ENCODE results near the gene POFUT1.
"Not testable (repeated sequence)": the region's sequence is repeated elsewhere in the genome, so short reads cannot be mapped to it uniquely, and the experiment has no call there.

POFUT1 gene

DNA sequence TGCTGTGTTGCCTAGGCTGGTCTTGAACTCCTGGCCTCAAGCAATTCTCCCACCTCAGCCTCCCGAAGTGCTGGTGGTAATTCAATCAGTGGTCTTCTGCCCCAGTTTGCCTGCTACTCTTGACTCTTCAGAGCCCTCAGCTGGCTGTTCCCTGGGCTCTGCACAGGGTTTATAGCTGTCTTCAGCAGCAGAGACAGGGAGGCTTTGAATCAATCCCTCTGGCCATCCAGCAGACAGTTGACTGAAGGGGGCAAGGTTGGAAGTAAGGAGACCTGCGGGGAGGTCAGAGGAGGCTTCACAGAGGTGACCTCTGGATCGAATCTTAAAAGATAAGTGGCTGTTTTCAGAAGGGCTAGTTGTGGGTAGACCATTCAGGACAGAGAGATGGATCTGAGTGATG lies 43.8 kb downstream of the POFUT1 start:
- H3K27me3 Mint-ChIP-seq, result no peaks in the 10 kb centered on the region
- peaks cover 16% of the 10 kb centered on the region for H3K36me3 Mint-ChIP-seq (ENCODE audit: low read depth)
- H3K9me3 Mint-ChIP-seq, result no peaks in the 10 kb centered on the region
- peaks cover 82% of the 10 kb centered on the region for H3K4me1 Mint-ChIP-seq (ENCODE audit: low read depth)
- H3K27ac Mint-ChIP-seq, result peak overlapping the region; percentile 96
- peak overlapping the region; percentile 79 for H3K4me3 Mint-ChIP-seq

DNA sequence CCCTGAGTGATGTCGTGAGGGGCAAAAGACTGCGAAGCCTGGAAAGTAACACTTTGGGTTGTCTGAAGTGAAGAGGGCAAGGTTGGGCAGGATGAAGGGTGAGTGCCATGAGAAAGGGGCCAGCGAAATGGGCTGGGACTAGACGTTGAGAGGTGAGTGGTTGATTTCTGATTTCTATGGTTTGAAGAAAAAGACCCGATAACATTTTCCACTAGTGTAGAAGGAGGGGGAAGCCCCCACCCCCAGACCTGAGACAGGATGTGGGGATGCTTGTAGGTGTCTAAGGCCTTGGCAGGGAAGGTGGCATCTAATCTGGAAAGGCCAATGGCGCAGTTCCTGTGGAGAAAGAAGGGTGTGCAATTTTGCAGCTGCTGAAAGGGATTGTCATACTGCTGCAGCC lies 44.5 kb downstream of the POFUT1 start:
- Mint-ChIP-seq H3K9me3 (no peaks in the 10 kb centered on the region), H3K27me3 (no peaks in the 10 kb centered on the region), H3K4me1 (ENCODE audit: low read depth) (peaks cover 83% of the 10 kb centered on the region), H3K4me3 (peak overlapping the region; percentile 79), H3K36me3 (ENCODE audit: low read depth) (peaks cover 16% of the 10 kb centered on the region), H3K27ac (peak overlapping the region; percentile 96)

DNA sequence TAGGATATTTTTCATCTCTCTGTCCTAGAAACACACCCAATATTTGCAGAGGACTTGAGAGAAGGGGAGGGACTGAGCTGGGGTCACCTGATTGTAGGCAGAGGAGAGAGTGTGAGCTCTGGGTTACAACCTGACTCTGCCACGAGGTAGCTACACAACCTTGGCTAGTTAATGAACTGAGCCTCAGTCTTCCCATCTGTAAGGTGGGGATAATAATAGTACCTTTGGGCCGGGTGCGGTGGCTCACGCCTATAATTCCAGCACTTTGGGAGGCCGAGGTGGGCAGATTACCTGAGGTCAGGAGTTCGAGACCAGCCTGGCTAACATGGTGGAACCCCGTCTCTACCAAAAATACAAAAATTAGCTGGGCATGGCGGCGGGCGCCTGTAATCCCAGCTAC lies 53.3 kb downstream of the POFUT1 start:
- H3K36me3 Mint-ChIP-seq (ENCODE audit: low read depth); H3K27me3 Mint-ChIP-seq; H3K4me3 Mint-ChIP-seq; H3K27ac Mint-ChIP-seq; H3K9me3 Mint-ChIP-seq: not testable (repeated sequence)
- H3K4me1 Mint-ChIP-seq (ENCODE audit: low read depth), result peaks cover 21% of the 10 kb centered on the region

DNA sequence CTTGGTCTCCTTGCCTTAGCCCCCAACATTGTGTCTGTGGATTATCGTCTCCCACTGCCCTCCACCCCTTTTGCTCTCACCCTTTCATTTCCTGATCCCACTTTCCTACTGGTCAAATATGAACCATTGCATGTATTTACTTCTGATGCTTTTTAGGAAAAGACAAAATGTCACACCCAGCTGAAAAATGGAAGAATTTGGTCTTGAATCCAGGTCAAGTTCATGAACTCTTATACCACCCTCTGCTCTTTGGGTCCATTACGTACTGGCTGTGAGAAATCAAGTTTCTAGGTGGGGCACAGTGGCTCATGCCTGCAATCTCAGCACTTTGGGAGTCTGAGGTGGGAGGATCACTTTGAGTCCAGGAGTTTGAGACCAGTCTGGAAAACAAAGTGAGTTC lies 54.0 kb downstream of the POFUT1 start:
- H3K27ac Mint-ChIP-seq, result no peak overlapping the region
- H3K36me3 Mint-ChIP-seq (ENCODE audit: low read depth), result no peaks in the 10 kb centered on the region
- H3K9me3 Mint-ChIP-seq, result no peaks in the 10 kb centered on the region
- peaks cover 14% of the 10 kb centered on the region for H3K4me1 Mint-ChIP-seq (ENCODE audit: low read depth)
- no peaks in the 10 kb centered on the region for H3K27me3 Mint-ChIP-seq
- H3K4me3 Mint-ChIP-seq, result no peak overlapping the region

DNA sequence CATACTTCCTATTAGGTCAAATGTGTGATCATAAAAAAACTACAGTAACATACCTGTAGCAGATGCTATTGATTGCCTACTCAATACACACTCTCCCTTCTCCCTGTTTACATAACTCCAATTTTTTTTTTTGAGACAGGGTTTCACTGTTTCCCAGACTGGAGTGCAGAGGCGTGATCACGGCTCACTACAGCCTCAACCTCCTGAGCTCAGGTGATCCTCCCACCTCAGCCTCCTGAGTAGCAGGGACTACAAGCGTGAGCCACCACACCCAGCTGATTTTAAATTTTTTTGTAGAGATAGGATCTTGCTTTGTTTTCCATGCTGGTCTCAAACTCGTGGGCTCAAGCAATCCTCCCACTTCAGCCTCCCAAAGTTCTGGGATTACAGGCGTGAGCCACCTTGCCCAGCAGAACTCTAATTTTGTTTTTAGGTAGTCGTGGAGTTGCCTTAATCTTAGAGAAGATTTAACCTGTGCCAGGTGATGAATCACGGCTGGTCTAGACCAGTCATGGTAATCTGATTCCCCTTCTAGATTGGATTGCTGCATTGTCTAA lies 55.8 kb downstream of the POFUT1 start:
- no peak overlapping the region for H3K27ac Mint-ChIP-seq
- H3K36me3 Mint-ChIP-seq (ENCODE audit: low read depth), result no peaks in the 10 kb centered on the region
- no peaks in the 10 kb centered on the region for H3K9me3 Mint-ChIP-seq
- H3K4me1 Mint-ChIP-seq (ENCODE audit: low read depth), result no peaks in the 10 kb centered on the region
- no peak overlapping the region for H3K4me3 Mint-ChIP-seq
- no peaks in the 10 kb centered on the region for H3K27me3 Mint-ChIP-seq

DNA sequence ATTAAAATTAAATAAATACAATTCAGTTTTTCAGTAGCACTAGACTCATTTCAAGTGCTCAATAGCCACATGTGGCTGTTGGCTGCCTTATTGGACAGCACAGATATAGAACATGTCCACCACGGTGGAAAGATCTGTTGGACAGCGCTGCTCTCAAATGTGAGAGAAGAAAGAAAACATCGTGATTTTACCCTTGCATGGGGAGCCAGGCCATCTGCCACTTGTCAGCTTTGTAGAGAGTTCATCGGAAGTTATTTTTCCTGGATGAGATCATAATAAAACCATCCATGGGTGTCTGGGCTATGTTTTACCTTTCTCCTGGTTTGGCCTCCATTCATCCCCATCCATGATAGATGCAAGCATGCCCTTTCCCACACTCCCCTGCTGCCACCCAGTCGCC lies 63.9 kb downstream of the POFUT1 start:
- no peaks in the 10 kb centered on the region for H3K27me3 Mint-ChIP-seq
- H3K36me3 Mint-ChIP-seq (ENCODE audit: low read depth), result peaks cover 4% of the 10 kb centered on the region
- no peak overlapping the region for H3K4me3 Mint-ChIP-seq
- H3K27ac Mint-ChIP-seq, result no peak overlapping the region
- peaks cover 13% of the 10 kb centered on the region for H3K9me3 Mint-ChIP-seq
- peaks cover 14% of the 10 kb centered on the region for H3K4me1 Mint-ChIP-seq (ENCODE audit: low read depth)

DNA sequence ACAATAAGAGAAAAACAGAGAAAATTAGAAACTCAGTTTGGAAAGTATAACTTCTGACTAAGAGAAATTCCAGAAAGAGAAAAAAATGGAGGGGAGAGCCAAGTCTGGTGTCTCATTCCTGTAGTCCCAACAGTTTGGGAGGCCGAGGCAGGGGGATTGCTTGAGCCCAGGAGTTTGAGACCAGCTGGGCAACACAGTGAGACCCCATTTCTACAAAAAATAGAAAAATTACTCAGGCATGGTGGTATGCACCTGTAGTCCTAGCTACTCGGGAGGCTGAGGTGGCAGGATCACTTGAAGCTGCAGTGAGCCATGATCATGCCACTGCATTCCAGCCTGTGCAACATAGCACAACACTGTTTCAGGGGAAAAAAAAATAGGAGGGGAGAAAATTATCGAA lies 66.7 kb downstream of the POFUT1 start:
- Mint-ChIP-seq H3K27me3 (no peaks in the 10 kb centered on the region), H3K4me3 (no peak overlapping the region), H3K9me3 (peaks cover 13% of the 10 kb centered on the region), H3K36me3 (ENCODE audit: low read depth) (peaks cover 14% of the 10 kb centered on the region), H3K27ac (no peak overlapping the region), H3K4me1 (ENCODE audit: low read depth) (peaks cover 34% of the 10 kb centered on the region)

DNA sequence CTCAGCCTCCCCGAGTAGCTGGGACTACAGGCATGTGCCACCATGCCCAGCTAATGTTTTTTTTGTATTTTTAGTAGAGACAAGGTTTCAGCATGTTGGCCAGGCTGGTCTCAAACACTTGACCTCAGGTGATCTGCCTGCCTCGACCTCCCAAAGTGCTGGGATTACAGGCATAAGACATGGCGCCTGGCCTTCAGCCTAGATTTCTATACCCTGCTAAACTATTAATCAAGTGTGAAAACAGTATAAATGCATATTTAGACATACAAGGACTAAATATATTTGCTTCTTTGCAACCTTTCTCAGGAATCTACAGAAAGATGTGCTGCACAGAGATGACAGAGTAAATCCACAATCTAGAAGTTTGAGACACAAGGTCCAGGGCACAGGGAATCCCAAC lies 67.5 kb downstream of the POFUT1 start:
- not testable (repeated sequence) for H3K27me3 Mint-ChIP-seq, H3K4me3 Mint-ChIP-seq, H3K27ac Mint-ChIP-seq
- H3K9me3 Mint-ChIP-seq, result peaks cover 13% of the 10 kb centered on the region
- H3K4me1 Mint-ChIP-seq (ENCODE audit: low read depth), result peaks cover 42% of the 10 kb centered on the region
- H3K36me3 Mint-ChIP-seq (ENCODE audit: low read depth), result peaks cover 20% of the 10 kb centered on the region

DNA sequence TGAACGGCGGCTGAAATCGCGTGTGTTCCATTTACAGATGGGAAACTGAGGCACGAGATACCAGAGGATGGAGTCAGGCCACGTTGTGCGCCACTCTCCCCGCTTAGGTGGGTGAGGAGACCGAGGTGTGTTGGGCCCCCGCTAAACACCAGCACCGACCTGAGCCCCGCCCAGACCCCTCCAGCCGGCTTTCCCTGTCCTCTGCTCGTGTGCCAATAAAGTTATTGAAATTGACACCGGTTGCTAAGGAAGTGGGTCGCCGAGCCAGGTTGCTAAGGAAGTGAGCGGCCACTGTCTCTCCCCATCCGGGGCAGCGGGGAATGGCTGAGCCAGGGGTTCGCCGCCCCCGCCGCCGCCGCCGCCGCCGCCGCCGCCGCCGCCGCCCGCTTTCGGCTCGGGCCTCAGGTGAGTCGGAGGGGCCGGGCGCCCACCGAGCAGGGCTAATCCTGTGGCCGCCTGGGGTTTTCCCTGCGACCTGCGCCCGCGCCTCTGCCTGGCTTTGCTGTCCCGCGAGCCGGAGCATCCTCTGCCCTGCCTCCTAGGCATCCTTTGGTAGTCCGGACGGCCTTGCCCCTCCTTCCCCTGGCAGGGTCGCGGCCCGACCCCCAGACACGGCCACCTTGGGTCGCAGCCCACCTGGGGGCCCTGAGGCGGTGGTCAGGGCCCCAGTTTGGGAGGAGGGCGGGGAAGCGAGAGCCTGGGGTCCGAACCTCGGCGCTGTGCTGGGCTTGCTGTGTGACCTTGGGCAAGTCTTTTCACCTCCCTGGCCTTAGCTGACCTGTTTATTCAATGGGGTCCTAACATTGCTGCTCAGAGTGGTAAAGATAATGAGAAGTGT lies 69.9 kb downstream of the POFUT1 start, which contains the start of gene KIF3B:
TSS of gene KIF3B (plus strand) at position 291 of the 838 bp plus-strand sequence. CDS start 32,127 bp downstream, outside the sequence.
- Mint-ChIP-seq H3K9me3 (peaks cover 13% of the 10 kb centered on the region), H3K4me1 (ENCODE audit: low read depth) (peaks cover 60% of the 10 kb centered on the region), H3K27ac (peak within 1 kb of the TSS; percentile 98)

DNA sequence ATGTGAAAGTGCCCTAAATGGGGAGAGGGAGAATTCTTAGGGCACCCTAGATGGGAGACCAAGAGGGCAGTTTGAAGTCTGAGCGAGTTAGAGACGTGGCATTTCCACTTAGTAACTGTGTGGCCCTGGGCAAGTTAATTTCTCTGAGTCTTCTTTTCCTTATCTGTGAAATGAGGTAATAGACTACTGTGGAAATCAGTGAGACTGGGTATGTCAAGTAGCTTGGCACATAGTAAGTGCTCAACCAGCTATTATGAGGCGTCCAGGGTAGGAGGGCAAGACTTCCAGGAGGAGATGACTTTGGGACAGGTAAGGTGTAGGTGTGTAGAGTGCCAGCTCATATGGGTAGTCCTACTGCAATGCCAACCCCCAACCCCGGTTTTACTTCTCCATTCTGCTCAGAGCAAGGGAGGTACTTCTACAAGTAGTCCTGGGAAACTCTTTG lies 70.5 kb downstream of the POFUT1 start:
- H3K36me3 Mint-ChIP-seq (ENCODE audit: low read depth), result peaks cover 42% of the 10 kb centered on the region
- no peaks in the 10 kb centered on the region for H3K27me3 Mint-ChIP-seq
- peak overlapping the region; percentile 98 for H3K4me3 Mint-ChIP-seq
- H3K9me3 Mint-ChIP-seq, result peaks cover 13% of the 10 kb centered on the region
- H3K27ac Mint-ChIP-seq, result peak overlapping the region; percentile 98
- H3K4me1 Mint-ChIP-seq (ENCODE audit: low read depth), result peaks cover 67% of the 10 kb centered on the region

More for the DNA sequence above, 69.9 kb downstream of the POFUT1 start, which contains the start of gene KIF3B:
- no peaks in the 10 kb centered on the region for H3K27me3 Mint-ChIP-seq
- H3K4me3 Mint-ChIP-seq, result peak within 1 kb of the TSS; percentile 98
- peaks cover 41% of the 10 kb centered on the region for H3K36me3 Mint-ChIP-seq (ENCODE audit: low read depth)

DNA sequence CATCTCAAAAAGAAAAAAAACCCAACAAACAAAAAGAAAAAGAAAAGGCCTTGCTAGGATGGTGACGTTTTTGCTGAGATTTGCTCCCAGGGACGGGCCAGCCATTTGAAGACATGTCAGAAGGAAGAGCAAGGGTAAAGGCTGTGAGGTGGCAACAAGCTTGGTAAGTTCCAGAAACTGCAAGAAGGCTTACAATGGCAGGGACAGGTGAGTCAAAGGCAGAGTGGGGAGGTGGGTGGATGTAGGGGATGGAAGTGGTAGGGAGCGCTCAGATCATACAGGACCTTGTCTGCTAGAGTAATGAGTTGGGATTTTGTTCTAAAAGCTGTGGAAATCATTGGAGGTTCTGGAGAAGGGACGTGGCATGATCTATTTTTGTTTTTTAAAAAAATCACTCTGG lies 74.0 kb downstream of the POFUT1 start:
- peaks cover 54% of the 10 kb centered on the region for H3K36me3 Mint-ChIP-seq (ENCODE audit: low read depth)
- peak overlapping the region; percentile 64 for H3K4me3 Mint-ChIP-seq
- H3K4me1 Mint-ChIP-seq (ENCODE audit: low read depth), result peaks cover 90% of the 10 kb centered on the region
- peak overlapping the region; percentile 91 for H3K27ac Mint-ChIP-seq
- H3K9me3 Mint-ChIP-seq, result no peaks in the 10 kb centered on the region
- no peaks in the 10 kb centered on the region for H3K27me3 Mint-ChIP-seq

DNA sequence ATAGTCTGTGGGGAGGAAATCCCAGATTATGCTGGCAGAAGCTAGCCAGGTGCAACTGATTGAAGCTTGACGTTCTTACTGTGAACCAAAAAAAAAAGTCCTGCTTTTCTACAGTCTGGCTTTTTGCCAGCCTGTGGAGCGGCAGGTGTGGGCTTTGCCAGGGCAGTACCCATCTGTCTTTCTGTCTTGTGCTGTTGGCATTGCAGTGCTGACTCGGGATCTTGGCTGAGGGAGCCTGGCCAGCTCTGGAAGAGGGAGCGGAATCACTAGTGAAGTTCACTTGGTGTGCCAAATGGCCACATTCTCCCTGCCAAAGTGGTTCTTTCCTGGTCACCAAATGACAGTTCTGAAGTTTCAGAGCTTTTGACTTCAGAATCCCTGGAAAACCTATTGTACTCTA lies 74.8 kb downstream of the POFUT1 start:
- Mint-ChIP-seq H3K4me3 (peak overlapping the region; percentile 64), H3K27ac (peak overlapping the region; percentile 91)

DNA sequence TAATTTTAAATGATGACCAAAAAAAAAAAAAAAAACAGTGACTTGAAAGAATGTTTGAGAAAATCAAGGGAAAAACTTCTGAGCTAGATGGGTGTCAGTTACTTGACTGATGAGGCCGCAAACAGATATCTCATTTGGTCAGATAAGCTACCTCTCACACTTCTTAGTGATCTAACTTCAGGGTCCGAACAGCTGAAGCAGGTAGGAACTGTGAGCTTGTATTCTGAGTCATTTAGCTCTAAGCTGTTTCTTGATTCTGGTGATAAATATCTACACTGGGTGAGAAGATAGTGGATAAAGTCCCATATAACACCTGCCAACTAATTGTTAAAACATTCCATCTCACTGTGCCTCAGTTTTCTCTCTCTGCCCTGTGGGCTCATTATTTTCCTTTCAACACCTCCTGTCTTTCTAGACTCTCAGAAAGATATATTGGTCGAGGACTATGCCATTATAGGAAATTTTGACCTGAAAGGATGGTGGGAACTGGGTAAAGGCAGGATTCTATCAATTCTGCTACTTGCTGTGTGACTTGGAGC lies 77.5 kb downstream of the POFUT1 start:
- Mint-ChIP-seq H3K4me3 (peak overlapping the region; percentile 77), H3K27ac (peak overlapping the region; percentile 96), H3K4me1 (ENCODE audit: low read depth) (peaks cover 93% of the 10 kb centered on the region), H3K36me3 (ENCODE audit: low read depth) (peaks cover 60% of the 10 kb centered on the region), H3K9me3 (no peaks in the 10 kb centered on the region), H3K27me3 (no peaks in the 10 kb centered on the region)

More for the DNA sequence above, 74.8 kb downstream of the POFUT1 start:
- Mint-ChIP-seq H3K4me1 (ENCODE audit: low read depth) (peaks cover 91% of the 10 kb centered on the region), H3K9me3 (no peaks in the 10 kb centered on the region), H3K36me3 (ENCODE audit: low read depth) (peaks cover 55% of the 10 kb centered on the region), H3K27me3 (no peaks in the 10 kb centered on the region)

DNA sequence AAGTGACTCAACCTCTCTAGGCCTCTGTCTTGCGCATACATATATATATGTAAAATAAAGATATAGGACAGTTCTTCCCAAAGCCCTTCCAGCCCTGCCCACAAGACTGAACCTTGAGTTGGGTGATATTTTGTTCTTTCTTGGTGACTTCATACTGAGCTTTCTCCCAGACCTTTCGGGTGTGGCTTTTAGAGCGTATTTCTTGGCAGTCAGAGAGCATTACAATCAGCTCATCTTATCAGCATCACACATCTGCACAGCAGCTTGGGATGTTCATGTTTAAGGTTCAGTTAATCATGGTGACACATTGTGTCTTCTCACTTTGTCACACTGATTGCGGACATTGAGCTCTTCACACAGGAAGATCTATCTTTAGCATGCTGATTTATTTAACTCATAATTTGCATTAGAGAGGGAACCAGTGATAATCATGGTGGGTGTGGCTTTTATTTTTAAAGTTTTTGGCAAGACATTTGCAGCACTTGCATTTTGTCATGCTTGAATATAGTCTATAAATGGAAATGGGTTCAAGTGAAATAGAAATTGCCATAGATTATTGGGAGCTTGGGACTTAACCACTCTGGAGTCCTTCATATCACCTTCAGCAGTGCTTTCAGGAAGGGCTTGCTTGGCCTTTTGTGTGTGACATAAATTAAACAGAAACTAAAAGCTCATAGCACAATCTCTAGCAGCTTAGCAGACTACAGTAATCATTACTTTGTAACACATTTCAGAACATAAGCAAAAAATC lies 78.1 kb downstream of the POFUT1 start:
- peaks cover 61% of the 10 kb centered on the region for H3K36me3 Mint-ChIP-seq (ENCODE audit: low read depth)
- H3K27me3 Mint-ChIP-seq, result no peaks in the 10 kb centered on the region
- peaks cover 94% of the 10 kb centered on the region for H3K4me1 Mint-ChIP-seq (ENCODE audit: low read depth)
- H3K27ac Mint-ChIP-seq, result peak overlapping the region; percentile 96
- H3K9me3 Mint-ChIP-seq, result no peaks in the 10 kb centered on the region
- peak overlapping the region; percentile 77 for H3K4me3 Mint-ChIP-seq

DNA sequence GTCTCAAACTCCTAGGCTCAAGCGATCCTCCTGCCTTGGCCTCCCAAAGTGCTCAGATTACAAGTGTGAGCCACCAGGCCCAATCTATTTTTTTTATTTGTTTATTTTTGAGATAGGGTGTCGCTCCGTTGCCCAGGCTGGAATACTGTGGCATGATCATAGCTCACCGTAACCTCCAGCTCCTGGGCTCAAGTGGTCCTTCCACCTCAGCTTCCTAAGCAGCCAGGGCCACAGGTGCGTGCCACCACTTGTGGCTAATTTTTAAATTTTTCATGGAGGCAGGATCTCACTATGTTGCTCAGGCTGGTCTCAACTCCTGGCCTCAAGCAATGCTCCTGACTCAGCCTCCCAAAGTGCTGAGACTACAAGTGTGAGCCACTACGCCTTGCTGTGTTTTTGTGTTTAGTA lies 79.6 kb downstream of the POFUT1 start:
- H3K9me3 Mint-ChIP-seq, result no peaks in the 10 kb centered on the region
- H3K36me3 Mint-ChIP-seq (ENCODE audit: low read depth), result peaks cover 57% of the 10 kb centered on the region
- peak overlapping the region; percentile 77 for H3K4me3 Mint-ChIP-seq
- H3K4me1 Mint-ChIP-seq (ENCODE audit: low read depth), result peaks cover 93% of the 10 kb centered on the region
- H3K27me3 Mint-ChIP-seq, result no peaks in the 10 kb centered on the region
- H3K27ac Mint-ChIP-seq, result peak overlapping the region; percentile 96

Data from stimulated activated naive CD8-positive, alpha-beta T cell treated with anti-CD3 and anti-CD28 coated beads, Interleukin-15, Interleukin-2, amounts not matched to agents 100 ng/mL and 50 ng/mL, for 24 hours (primary cell).